ENCODE results near the gene CCDC158.
A peak's percentile ranks its signal among the peaks of the same experiment; 100 is the strongest.

CCDC158 gene

DNA sequence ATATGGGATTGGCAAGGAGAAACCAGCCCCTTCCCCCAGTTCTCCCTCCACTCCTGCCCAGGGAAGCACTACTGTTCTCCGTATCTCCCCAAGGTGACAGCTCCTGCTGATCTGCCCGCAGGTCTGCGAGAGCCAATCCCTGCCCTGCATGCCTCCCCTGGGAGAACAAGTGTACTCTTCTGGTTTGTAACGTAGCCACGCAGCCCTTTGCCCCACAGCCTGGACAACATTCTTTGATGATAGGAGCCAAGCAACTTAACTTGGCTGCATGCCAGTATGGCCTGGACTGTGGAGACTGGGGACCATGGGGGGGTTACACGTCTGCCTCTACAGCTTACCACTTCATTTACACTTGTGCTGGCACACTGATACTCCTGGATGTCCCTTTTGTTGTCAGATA is 112.4 kb downstream of the CCDC158 start:
- ATAC-seq (replicated peaks) (no peak), DNase-seq (no peak)
- H3K27ac Mint-ChIP-seq: no peak overlapping the region
- H3K27me3 Mint-ChIP-seq: no peaks in the 10 kb centered on the region
- peaks cover 2% of the 10 kb centered on the region for H3K36me3 Mint-ChIP-seq (ENCODE audit: insufficient read depth)
- no peak overlapping the region for H3K4me3 Mint-ChIP-seq
- H3K9me3 Mint-ChIP-seq: no peaks in the 10 kb centered on the region
- H3K4me1 Mint-ChIP-seq (ENCODE audit: low read depth in 2 of 2): peaks cover 18 to 20% of the 10 kb centered on the region in 2 donors

DNA sequence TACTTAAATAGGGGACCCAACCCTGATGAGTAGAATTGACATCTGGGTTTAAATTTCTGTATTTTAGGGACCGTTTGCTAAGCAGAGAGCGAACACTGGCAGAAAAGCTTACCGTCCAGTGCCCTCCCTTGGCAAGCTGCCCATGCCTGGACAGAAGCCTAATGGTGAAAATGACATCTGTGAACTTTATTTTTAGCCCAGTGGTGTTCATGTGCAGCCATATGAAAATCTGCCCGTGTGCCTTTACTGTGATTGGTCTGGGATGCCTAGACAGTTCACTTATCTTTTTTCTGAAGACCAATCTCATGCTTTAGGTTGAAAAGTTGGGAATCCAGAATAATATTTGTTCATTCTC is 113.3 kb downstream of the CCDC158 start:
- H3K36me3 Mint-ChIP-seq (ENCODE audit: insufficient read depth): peaks cover 4% of the 10 kb centered on the region
- no peak overlapping the region for H3K27ac Mint-ChIP-seq
- no peak for DNase-seq
- H3K27me3 Mint-ChIP-seq: no peaks in the 10 kb centered on the region
- H3K4me3 Mint-ChIP-seq: peak overlapping the region; percentile 82
- H3K4me1 Mint-ChIP-seq (ENCODE audit: low read depth in 2 of 2): peaks cover 23 to 26% of the 10 kb centered on the region in 2 donors
- no peak for ATAC-seq (replicated peaks)
- H3K9me3 Mint-ChIP-seq: no peaks in the 10 kb centered on the region

DNA sequence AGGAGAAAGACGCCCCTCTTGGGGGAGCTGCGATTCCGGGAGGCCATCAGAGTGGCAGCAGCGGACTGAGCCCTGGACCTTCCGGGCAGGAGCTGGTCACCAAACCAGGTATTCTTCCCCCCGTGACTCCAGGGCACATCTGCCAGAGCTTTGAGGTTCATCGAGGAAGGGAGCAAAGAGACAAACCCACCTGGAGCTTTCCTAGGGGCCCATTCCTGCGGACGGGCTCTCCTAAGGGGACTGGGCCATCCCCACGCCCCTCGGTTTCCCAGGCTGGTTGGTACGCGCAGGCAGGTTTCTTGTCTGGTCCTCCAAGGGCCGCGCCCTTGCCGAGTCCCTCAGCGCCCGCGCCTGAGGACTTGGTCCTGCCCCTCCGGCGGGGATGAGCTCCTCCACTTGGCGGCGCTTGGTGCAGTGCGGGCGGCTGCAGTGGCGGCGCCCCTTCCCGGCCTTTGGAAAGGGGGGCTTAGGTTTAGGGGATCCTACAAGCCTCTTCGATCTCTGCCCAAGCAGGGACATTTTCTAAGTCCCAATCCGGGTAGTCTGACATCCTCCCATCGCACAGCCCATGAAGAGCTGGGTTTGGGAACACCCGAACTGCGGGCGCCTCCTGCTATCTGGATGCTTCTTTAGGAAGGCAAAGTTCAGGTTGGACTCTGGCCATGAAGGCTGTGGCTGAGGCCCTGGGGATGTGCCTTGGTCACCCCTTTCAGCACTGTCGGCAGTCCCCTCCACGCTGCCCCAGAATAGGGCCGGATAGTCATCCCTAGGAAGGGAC is 113.9 kb downstream of the CCDC158 start:
- peak overlapping the region; percentile 82 for H3K4me3 Mint-ChIP-seq
- H3K27me3 Mint-ChIP-seq: no peaks in the 10 kb centered on the region
- H3K27ac Mint-ChIP-seq: peak overlapping the region in 1 of 2 donors; percentile 71
- DNase-seq: no peak
- H3K9me3 Mint-ChIP-seq: no peaks in the 10 kb centered on the region
- H3K4me1 Mint-ChIP-seq (ENCODE audit: low read depth in 2 of 2): peaks cover 23 to 26% of the 10 kb centered on the region in 2 donors
- H3K36me3 Mint-ChIP-seq (ENCODE audit: insufficient read depth): peaks cover 4% of the 10 kb centered on the region
- no peak for ATAC-seq (replicated peaks)

DNA sequence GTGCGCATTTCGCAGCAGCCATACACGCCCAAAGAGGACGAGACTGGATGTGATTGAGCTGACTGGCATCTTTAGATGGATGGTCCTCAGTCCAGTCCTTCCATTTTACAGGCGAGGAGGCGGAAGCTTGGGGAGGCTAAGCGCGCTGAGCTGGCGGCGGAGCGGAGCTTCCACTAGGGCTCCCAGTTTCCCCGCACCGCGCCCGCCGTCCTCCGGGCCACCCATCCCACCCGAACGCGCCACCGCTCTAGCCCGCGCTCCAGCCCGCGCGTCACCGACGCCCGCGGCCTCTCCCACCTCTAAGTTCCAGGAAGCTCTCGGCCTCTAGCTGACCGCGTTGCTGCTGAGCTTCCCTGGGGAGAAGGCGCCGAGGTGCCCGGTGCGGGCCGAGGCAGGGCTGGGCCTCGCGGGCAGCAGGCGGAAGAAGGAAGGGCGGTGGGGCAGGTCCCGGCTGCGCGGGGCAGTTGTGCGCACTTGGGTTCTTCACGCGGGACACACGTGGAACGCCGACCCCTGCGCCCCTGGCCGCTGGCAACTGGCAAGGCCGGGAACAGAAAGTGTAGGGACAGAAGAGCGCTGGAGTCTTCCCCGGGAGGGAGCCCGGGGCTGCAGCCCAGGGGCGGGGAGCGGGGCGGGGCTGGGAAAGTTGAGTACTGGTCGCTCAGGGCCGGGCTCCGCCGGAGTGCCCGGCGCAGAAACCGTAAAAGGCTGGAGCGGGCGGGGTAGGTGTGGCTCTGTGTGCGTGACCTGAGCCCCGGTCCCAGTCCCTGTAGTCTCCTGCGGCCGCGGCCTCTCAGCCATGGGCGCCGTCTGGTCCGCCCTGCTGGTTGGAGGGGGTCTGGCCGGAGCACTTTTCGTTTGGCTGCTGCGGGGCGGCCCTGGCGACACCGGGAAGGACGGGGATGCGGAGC is 114.7 kb downstream of the CCDC158 start, which contains the start of gene STBD1:
STBD1 (plus strand) TSS at position 763 of the 911 bp plus-strand sequence; CDS start at position 800, 37 bp downstream.
- peak within 1 kb of the TSS; percentile 68 to 80 for H3K27ac Mint-ChIP-seq
- H3K27me3 Mint-ChIP-seq: no peaks in the 10 kb centered on the region
- H3K4me1 Mint-ChIP-seq (ENCODE audit: low read depth in 2 of 2): peaks cover 27 to 31% of the 10 kb centered on the region in 2 donors
- DNase-seq: peak in 2 of 3 experiments; percentile 6 to 19
- H3K9me3 Mint-ChIP-seq: no peaks in the 10 kb centered on the region
- H3K4me3 Mint-ChIP-seq: peak within 1 kb of the TSS; percentile 82
- peaks cover 4% of the 10 kb centered on the region for H3K36me3 Mint-ChIP-seq (ENCODE audit: insufficient read depth)
- peak; percentile 54 for ATAC-seq (replicated peaks)

DNA sequence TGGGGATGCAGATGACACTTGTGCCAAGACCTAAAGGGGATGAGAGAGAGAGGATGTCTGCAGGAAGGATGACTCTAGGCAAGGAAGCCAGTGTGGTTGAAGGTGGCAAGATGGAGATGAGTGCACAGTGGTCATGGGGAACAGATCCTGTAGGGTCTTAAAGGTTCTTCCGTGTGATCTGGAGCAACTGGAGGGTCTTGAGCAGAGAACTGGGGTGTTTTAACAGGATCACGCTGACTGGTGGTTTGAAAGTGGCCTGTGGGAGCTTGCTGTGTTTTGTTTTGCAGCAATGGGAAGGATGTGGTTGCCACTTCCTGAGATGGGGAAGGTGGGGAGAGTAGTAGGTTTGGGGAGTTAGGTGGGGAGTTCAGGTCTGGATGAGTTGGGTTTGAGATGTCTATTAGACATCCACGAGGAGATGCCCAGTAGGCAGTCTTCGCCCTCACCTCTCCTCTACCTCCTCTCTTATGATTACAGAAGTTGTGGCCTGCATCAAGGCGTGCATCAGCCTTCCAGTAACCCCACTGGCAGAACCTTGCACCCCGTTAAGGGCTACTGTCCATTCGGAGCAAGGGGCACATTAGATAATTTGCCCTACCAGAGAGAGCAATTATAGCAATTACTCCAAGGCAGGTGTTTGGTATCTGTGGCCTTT is 115.8 kb downstream of the CCDC158 start:
- ATAC-seq (replicated peaks) (peak; percentile 54), DNase-seq (no peak)
- Mint-ChIP-seq H3K9me3 (no peaks in the 10 kb centered on the region), H3K4me1 (ENCODE audit: low read depth in 2 of 2) (peaks cover 29 to 33% of the 10 kb centered on the region in 2 donors), H3K4me3 (peak overlapping the region; percentile 82), H3K27me3 (no peaks in the 10 kb centered on the region), H3K36me3 (ENCODE audit: insufficient read depth) (peaks cover 4% of the 10 kb centered on the region), H3K27ac (peak overlapping the region; percentile 68 to 80)

DNA sequence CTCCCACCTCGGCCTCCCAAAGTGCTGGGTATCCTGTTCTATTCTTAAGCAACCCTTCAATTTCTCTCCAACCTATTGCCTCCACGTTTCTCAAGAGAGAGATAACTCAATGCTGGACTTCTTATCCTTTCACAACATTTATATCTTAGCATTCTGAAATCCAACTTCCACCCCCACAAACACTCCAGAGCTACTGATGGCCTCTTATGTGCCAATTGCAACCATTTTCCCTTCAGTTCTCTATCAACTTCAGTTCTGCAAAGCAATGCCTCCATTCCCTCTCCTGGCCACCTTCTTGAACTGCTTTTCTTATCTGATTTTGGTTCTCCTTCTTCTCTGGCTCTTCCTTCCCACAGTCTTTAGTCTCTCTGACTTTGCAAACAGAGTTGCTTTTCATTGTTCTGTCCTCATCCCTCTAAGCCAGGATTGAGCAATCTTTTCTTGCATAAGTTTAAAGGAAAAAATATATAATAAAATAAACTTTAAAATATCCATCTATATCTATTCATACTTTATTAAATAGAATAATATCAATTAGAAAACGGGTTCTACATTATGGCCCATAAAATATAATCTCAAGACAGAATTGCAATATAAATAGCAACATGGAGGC is 118.0 kb downstream of the CCDC158 start:
- H3K27me3 Mint-ChIP-seq: no peaks in the 10 kb centered on the region
- no peak overlapping the region for H3K27ac Mint-ChIP-seq
- peaks cover 4% of the 10 kb centered on the region for H3K36me3 Mint-ChIP-seq (ENCODE audit: insufficient read depth)
- H3K4me1 Mint-ChIP-seq (ENCODE audit: low read depth in 2 of 2): peaks cover 29 to 33% of the 10 kb centered on the region in 2 donors
- peaks cover 0 to 3% of the 10 kb centered on the region in 2 donors for H3K9me3 Mint-ChIP-seq
- no peak overlapping the region for H3K4me3 Mint-ChIP-seq
- DNase-seq (no peak), ATAC-seq (replicated peaks) (no peak)

DNA sequence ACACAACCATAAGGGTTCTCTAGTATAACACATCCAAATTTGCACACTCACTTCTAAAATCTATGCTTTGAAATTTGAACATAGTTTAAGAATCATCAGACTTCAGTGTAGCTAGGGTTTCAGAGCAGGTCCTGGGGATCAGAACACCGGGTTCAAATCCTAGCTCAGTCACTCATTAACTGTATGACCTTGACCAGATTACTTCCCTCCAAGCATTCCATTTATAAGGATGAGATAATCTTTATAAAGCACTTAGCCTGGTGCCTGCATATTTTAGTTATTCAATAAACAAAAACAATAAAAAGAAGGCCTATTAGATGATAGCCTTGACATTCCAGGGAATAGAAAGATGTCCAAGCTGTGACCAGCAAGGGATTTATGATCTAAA is 119.2 kb downstream of the CCDC158 start:
- no peak overlapping the region for H3K27ac Mint-ChIP-seq
- DNase-seq: no peak
- H3K36me3 Mint-ChIP-seq (ENCODE audit: insufficient read depth): peaks cover 4% of the 10 kb centered on the region
- peaks cover 0 to 3% of the 10 kb centered on the region in 2 donors for H3K9me3 Mint-ChIP-seq
- no peak for ATAC-seq (replicated peaks)
- no peaks in the 10 kb centered on the region for H3K27me3 Mint-ChIP-seq
- no peak overlapping the region for H3K4me3 Mint-ChIP-seq
- peaks cover 26 to 33% of the 10 kb centered on the region in 2 donors for H3K4me1 Mint-ChIP-seq (ENCODE audit: low read depth in 2 of 2)

DNA sequence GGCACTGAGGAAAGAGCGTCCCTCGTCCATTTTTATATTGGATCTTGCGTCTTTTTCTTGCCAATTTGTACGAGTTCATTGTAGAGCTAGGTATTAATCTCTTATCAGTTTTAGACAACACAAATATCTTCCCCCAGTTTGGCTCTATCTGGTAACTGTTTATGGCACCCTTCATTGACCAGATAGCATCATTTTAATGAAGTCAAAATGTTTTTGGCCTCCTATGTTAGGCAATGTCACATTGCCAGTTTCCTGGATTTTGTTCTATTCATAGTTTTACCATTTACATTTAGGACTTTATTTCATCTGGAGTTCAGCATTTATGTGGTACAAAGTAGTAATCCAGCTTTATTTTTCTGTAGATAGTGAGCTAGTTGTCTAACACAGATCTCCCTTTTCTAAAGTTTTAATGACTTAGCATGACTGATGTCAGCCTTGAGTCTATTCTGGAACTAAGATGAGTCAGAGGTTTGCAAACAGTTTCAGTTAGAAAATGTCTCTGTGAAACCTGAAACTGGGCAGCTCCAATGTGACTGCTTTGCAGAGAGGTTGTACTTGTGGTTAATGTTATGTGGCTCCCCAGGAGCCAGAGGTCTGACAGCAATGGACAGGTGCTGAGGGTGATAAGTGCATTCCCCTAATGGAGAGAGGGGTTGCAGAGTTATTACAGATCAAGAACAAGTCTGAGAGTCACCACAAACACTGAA is 119.7 kb downstream of the CCDC158 start:
- H3K9me3 Mint-ChIP-seq: peaks cover 0 to 3% of the 10 kb centered on the region in 2 donors
- no peak overlapping the region for H3K27ac Mint-ChIP-seq
- no peaks in the 10 kb centered on the region for H3K27me3 Mint-ChIP-seq
- ATAC-seq (replicated peaks): peak; percentile 13
- DNase-seq: no peak
- peaks cover 26 to 33% of the 10 kb centered on the region in 2 donors for H3K4me1 Mint-ChIP-seq (ENCODE audit: low read depth in 2 of 2)
- peaks cover 4% of the 10 kb centered on the region for H3K36me3 Mint-ChIP-seq (ENCODE audit: insufficient read depth)
- H3K4me3 Mint-ChIP-seq: no peak overlapping the region

DNA sequence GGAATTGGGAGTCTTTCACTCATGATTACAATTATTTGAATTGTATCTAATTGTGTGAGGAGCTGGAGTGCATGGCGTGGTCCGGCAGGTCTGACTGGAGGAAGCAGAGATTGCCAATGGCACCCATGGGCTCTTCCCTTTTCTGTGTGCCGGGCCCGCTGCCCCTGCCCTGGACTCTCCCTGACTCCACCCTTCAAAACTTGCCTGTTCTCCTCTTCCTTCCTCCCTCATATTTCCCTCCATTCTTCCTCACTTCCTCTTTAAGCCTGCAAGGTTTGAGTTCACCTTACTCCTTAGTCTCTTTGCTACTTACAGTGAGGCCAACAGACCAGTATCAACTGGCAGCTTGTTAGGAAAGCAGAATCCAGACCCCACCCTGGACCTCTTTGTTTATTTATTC is 120.9 kb downstream of the CCDC158 start:
- Mint-ChIP-seq H3K4me1 (ENCODE audit: low read depth in 2 of 2) (peaks cover 18 to 27% of the 10 kb centered on the region in 2 donors), H3K9me3 (peaks cover 0 to 3% of the 10 kb centered on the region in 2 donors), H3K4me3 (no peak overlapping the region), H3K27me3 (no peaks in the 10 kb centered on the region), H3K36me3 (ENCODE audit: insufficient read depth) (peaks cover 4% of the 10 kb centered on the region), H3K27ac (no peak overlapping the region)
- DNase-seq (no peak), ATAC-seq (replicated peaks) (no peak)

DNA sequence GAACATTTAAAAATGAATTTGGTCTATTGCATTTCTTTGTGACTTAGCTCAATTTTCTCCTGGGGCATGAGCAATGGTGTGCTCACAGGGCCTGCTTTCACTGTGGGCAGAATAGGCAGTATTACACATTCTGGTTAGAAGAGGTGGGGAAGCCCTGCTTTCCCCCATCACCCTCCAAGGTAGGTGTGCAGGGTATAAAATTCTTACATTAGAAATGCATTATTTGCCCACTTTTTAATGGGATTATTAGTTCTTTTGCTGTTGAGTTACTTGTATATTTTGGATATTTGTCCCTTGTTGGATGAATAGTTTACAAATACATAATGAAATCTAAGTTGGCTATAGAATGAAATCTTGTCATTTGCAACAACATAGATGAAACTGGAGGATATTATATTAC is 122.7 kb downstream of the CCDC158 start:
- Mint-ChIP-seq H3K4me3 (no peak overlapping the region), H3K27ac (no peak overlapping the region), H3K27me3 (peaks cover 0 to under 1% of the 10 kb centered on the region in 2 donors), H3K4me1 (ENCODE audit: low read depth in 2 of 2) (peaks cover 10 to 15% of the 10 kb centered on the region in 2 donors), H3K36me3 (ENCODE audit: insufficient read depth) (no peaks in the 10 kb centered on the region), H3K9me3 (peaks cover 0 to 3% of the 10 kb centered on the region in 2 donors)
- DNase-seq (no peak), ATAC-seq (replicated peaks) (no peak)

DNA sequence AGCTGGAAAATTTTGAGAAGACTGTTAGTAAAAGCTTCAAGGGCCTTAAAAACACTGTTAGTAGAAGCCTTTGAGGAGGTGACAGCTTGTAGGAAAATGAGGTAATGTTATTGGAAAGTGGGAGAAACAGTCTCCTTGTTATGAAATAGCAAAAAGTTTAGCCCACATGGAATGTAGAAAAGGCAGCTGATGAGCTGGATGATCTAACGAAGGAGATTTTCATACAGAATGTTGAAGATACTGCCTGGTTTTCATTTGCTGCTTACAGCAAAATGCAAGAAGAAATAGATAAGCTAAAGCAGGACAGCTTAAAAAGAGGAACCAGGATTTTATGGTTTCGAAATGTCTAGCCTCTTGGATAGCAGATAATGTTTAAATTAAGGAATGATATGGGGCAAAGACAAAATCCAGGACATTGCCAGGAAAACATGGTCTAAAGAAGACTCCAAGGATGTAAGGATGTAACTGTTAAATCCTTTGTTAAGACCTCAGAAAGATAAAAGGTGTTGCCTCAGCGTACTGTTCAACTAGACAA is 124.6 kb downstream of the CCDC158 start:
- Mint-ChIP-seq H3K36me3 (ENCODE audit: insufficient read depth) (no peaks in the 10 kb centered on the region), H3K4me1 (ENCODE audit: low read depth in 2 of 2) (peaks cover 4 to 7% of the 10 kb centered on the region in 2 donors), H3K4me3 (no peak overlapping the region), H3K27me3 (peaks cover 0 to 9% of the 10 kb centered on the region in 2 donors), H3K9me3 (peaks cover 0 to 3% of the 10 kb centered on the region in 2 donors), H3K27ac (no peak overlapping the region)
- ATAC-seq (replicated peaks): no peak
- DNase-seq: no peak

DNA sequence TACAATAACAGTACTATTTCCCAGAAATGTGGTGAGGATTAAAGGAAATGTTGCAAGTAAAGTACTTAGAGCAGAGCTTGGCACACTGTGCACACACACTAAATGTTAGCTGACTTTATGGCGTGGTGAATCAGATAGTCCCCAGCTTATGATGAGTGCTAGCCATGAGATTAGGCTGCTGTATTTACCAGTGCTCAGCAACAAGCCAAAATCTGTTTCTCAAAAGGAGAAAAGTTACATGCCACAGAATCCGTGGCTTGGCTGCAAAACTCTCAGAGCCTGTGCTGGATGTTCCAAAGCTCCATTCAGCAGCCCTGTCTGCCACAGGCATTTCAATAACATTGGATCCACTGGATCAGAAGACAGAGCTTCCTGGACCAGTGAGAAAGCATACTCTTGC is 127.2 kb downstream of the CCDC158 start:
- Mint-ChIP-seq H3K27me3 (peaks cover 0 to 28% of the 10 kb centered on the region in 2 donors), H3K27ac (no peak overlapping the region), H3K9me3 (peaks cover 0 to 3% of the 10 kb centered on the region in 2 donors), H3K36me3 (ENCODE audit: insufficient read depth) (no peaks in the 10 kb centered on the region), H3K4me1 (ENCODE audit: low read depth in 2 of 2) (no peaks in the 10 kb centered on the region), H3K4me3 (no peak overlapping the region)
- ATAC-seq (replicated peaks): no peak
- DNase-seq: no peak

Data from effector memory CD8-positive, alpha-beta T cell (primary cell).